Dermis lymphatic vessel endothelial cell (primary cell): ENCODE results near the gene ENAM. TPM values are rescaled to one million over a fixed set of nuclear protein-coding genes. Genes with fewer than 3 reads are reported as not detected.

ENCODE experiments used
- total RNA-seq: library from RNA; depleted of rRNA; stranded (reverse); fragments of >200 nt; gene quantifications from 2 replicates; pipeline ENCODE4 v1.2.1, GENCODE V29; 2014

ENAM gene, protein sequence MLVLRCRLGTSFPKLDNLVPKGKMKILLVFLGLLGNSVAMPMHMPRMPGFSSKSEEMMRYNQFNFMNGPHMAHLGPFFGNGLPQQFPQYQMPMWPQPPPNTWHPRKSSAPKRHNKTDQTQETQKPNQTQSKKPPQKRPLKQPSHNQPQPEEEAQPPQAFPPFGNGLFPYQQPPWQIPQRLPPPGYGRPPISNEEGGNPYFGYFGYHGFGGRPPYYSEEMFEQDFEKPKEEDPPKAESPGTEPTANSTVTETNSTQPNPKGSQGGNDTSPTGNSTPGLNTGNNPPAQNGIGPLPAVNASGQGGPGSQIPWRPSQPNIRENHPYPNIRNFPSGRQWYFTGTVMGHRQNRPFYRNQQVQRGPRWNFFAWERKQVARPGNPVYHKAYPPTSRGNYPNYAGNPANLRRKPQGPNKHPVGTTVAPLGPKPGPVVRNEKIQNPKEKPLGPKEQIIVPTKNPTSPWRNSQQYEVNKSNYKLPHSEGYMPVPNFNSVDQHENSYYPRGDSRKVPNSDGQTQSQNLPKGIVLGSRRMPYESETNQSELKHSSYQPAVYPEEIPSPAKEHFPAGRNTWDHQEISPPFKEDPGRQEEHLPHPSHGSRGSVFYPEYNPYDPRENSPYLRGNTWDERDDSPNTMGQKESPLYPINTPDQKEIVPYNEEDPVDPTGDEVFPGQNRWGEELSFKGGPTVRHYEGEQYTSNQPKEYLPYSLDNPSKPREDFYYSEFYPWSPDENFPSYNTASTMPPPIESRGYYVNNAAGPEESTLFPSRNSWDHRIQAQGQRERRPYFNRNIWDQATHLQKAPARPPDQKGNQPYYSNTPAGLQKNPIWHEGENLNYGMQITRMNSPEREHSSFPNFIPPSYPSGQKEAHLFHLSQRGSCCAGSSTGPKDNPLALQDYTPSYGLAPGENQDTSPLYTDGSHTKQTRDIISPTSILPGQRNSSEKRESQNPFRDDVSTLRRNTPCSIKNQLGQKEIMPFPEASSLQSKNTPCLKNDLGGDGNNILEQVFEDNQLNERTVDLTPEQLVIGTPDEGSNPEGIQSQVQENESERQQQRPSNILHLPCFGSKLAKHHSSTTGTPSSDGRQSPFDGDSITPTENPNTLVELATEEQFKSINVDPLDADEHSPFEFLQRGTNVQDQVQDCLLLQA
- not detected in 2 replicates for total RNA-seq

DNA sequence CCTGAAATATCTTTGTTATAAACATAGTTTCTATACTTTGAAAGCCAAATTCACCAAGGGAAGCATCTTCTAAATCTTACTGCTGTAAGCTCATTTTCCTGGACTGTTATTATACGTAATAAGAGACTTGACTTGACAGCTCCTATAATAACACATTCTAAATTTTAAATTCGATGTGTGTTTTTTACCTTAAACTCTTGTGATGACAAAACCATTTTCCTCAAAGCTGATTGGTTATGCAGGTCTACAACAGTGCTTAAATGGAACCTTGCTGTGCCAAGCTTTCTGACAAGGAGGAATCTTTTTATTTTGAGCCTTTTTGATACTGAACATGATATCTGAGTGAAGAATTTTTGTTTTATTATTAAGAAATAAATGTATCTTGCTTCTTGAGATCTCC, at the start of gene ENAM:
Gene ENAM (plus strand): TSS at position 301 of the 400 bp plus-strand sequence. CDS start 757 bp downstream, outside the sequence.

DNA sequence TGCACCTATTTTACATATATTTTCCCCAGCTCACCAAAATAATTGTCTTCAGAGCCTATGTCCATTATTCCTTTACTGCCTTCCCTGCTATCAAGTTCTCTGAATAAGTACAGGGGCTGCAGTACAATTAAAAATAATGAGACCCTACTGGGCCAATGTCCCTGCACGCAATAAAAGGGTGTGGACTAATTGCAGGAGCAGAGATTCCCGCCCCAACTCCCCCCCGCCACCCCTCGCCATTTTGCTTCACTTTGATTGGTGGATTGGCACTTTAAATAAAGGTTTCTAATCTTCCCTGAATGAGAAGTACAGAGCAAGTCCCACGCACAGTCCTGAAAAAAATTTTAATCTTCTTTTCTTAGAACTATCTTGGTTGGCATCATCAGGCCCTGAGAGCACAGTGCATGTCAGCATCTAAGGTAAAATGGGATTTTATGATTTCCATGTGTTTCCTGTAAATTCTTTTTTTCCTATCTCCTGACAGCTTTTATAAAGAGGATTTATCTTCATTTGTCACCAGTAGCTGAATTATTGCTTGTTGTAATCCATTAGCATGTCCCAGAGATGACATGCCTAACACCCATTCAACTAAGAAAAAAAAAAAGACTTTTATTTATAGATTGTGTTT, 36.5 kb upstream of the ENAM start, which contains the start of gene AMBN:
Gene AMBN (plus strand): TSS at position 302 of the 628 bp plus-strand sequence. CDS start 103 bp downstream, at position 405.

DNA sequence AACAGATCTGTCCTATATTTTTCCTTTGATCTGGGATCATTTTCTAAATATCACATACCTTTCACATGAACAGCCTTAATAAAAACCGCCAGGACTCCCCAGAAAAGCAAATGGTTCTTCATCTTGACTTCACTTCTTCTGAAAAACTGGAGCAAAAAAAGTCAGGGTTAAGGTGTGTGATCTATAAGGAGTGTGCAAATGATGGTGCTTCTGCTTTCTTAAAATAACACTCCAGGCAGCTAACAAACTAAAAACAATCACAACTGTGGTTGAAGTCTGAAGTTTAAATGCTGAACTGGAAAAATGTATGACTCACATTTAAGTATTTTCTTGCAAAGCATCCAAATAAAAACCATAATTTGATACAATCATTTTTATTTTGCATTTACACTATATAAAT, 37.8 kb downstream of the ENAM start, which contains the start of gene JCHAIN:
Gene JCHAIN (minus strand): TSS at position 140 of the 400 bp plus-strand sequence. CDS start 18 bp downstream, at position 122.

DNA sequence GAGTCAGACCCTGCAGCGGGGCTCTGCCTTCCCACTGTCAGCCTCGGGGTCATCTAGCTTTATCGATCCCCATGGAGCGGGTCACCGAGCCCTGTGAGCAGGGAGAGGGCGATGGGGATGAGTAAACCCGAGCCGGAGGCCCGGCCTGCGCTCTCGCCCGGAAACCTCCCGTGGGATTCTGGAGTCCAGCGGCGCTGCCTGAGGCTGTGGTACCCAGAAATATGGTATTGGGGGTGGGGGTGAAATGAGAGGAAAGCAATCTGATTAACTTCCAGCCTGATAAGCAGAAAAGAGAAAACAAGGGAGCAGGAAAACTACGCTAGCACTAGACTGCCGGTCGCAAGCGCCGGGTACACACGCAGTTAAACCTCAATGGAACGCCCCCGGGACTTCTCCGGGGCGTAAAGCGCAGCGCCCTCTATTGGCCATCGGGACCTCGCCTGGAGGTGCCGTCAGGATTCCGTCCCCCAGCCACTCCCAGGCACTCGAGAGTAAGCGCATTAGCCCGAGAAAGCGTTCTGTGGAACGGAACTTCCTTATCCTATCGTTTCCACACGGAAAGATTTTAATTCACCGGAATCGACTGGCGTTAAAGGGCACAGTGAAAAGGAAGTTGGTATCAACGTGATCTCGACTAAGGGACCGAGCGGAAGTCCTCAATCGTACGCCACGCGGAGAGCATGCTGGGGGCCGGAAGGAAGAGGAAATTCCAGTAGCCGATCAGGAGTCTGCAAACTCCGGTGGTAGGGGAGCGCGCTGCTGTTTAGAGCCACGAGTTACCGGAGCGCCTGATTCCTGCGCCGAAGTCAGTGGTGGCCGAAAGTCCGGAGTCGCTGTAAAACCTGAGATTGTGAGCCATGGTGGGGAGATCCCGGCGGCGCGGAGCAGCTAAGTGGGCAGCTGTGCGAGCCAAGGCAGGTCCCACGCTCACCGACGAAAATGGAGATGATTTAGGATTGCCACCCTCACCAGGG, 59.6 kb downstream of the ENAM start, which contains the start of gene UTP3:
Gene UTP3 (plus strand): TSS at position 712 of the 974 bp plus-strand sequence. CDS start 146 bp downstream, at position 858.

Other genes starting within 250 kb of the ENAM start
- gene SMR3B, start 245.6 kb upstream of the ENAM start, total RNA-seq = not detected in 2 replicates
- not detected in 2 replicates for gene OPRPN, start 230.8 kb upstream of the ENAM start, total RNA-seq
- not detected in 2 replicates for gene MUC7, start 156.5 kb upstream of the ENAM start, total RNA-seq
- not detected in 2 replicates for gene AMTN, start 110.2 kb upstream of the ENAM start, total RNA-seq
- gene AMBN, start 36.5 kb upstream of the ENAM start, total RNA-seq = not detected in 2 replicates
- not detected in 2 replicates for gene JCHAIN, start 37.8 kb downstream of the ENAM start, total RNA-seq
- gene UTP3, start 59.8 kb downstream of the ENAM start, total RNA-seq = 13.4 and 17.0 TPM in 2 replicates
- gene RUFY3, start 93.2 kb downstream of the ENAM start, total RNA-seq = 35.3 and 52.2 TPM in 2 replicates
- gene GRSF1, start 211.1 kb downstream of the ENAM start, total RNA-seq = 56.0 and 75.7 TPM in 2 replicates